ENCODE results near the gene MAGI1.
A peak's percentile ranks its signal among the peaks of the same experiment; 100 is the strongest.

Gene MAGI1

DNA sequence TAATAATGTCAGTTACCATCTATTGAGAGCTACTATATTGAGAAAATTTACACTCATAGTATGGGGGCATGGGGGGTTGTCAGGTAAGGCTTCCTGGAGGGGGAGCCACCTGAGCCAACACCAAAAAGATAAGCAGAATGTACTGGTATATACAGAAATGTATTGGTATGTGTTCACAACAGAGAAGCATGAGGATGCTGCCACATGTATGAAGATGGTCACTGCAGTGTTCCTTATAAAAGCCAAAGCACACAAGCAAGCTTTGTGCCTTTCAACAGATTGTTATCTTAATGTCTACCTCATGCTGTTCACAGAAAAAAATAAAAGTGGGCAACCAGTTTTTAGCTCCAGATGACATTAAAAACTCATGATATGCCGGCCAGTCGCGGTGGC is 149.0 kb downstream of the MAGI1 start:
- DNase-seq (ENCODE audit: extremely low spot score), result no peak
- ChIA-PET CTCF (interaction anchor here (1.0 to 1.7 kb wide), 6 partner anchors 15 to 105 kb away, joined by 3 to 5 read pairs (median 4); no protein-coding TSS in a partner anchor), POLR2A (no interaction called here)
- TF ChIP-seq, protein P1, sequence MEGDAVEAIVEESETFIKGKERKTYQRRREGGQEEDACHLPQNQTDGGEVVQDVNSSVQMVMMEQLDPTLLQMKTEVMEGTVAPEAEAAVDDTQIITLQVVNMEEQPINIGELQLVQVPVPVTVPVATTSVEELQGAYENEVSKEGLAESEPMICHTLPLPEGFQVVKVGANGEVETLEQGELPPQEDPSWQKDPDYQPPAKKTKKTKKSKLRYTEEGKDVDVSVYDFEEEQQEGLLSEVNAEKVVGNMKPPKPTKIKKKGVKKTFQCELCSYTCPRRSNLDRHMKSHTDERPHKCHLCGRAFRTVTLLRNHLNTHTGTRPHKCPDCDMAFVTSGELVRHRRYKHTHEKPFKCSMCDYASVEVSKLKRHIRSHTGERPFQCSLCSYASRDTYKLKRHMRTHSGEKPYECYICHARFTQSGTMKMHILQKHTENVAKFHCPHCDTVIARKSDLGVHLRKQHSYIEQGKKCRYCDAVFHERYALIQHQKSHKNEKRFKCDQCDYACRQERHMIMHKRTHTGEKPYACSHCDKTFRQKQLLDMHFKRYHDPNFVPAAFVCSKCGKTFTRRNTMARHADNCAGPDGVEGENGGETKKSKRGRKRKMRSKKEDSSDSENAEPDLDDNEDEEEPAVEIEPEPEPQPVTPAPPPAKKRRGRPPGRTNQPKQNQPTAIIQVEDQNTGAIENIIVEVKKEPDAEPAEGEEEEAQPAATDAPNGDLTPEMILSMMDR (IDR thresholded peaks at IDR 0.05; ENCODE audit: control extremely low read depth, extremely low read depth, low read depth, missing control alignments), result no peak

DNA sequence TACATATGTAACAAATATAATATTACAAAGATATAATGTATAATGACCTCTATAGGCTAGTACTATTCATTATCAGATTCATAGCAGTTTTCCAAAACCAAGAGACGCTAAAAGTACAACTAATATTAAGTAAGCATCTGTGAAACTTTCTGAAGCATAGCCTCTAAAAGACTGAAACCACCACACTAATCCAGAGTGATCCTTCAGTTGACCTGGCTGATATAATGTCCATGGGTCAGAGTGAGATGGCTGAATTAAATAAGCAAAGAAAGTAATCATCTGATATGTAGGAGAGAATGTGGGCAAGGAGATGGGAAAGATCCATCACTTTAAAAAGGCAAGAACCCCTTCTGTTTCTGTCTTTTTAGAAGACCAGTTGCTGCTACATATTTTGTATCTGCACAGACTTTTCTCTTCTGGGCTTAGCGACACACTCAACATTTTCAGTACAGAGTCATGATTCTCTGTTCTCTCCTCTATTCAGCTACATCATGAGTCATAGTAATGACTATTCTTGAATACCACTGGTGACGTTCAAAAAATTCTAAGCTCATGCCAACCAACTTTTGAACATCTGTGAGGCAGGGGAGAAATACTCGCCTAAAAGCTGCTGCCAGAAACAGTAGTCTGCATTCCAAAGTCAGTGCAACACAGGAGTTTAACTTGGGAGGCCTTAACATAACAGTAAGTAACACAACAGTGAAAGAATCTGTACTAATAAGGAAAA is 149.6 kb downstream of the MAGI1 start:
- POLR2A ChIA-PET, result no interaction called here
- TF ChIP-seq, protein P1 (IDR thresholded peaks at IDR 0.05; ENCODE audit: control extremely low read depth, extremely low read depth, low read depth, missing control alignments), result no peak
- peak; percentile 22 for DNase-seq (ENCODE audit: extremely low spot score)
- CTCF ChIA-PET, result interaction anchor here (1.0 to 1.7 kb wide), 5 partner anchors 14 to 57 kb away, joined by 3 to 5 read pairs (median 4); no protein-coding TSS in a partner anchor

DNA sequence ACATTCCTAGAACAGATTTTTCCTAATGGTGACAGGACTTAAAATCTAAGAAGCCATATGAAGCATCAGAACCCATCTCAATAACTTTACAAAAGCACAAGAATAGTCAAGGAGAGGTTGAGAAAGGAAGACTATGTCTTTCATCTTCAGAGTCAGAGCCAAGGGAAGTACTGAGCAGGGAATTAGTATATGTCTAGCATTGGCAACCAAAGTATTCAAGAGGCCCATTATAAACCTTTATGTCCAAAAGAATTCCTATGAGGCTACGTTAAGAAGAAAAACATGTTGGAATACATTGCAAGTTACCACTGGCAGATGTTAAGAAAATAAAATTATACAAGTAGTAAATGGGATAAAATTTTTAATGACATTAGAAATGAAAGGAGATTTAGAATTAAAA is 150.5 kb downstream of the MAGI1 start:
- TF ChIP-seq, protein P1 (IDR thresholded peaks at IDR 0.05; ENCODE audit: control extremely low read depth, extremely low read depth, low read depth, missing control alignments), result no peak
- POLR2A ChIA-PET, result no interaction called here
- CTCF ChIA-PET, result interaction anchor here (1.8 kb wide), 1 partner anchor 16 kb away, joined by 4 read pairs; no protein-coding TSS in a partner anchor
- no peak for DNase-seq (ENCODE audit: extremely low spot score)

DNA sequence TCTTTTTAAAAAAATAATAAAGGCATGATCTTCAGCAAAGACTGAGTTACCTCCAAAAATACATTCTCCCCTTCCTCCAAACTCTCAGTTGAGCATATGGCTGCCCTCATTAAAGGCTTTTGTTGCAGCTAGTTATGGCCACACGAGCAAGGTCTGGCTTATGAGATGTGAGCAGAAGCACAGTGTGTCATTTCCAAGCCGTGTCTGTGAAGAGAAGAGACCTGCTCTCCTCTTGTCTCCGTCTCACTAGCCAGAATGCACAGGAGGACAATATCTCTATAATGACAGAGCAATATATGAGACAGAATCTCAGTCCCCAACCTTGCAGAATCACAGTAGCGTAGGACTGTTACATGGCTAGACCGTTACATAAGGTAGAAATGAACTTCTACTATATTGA is 152.3 kb downstream of the MAGI1 start:
- CTCF ChIA-PET, result no interaction called here
- TF ChIP-seq, protein P1 (IDR thresholded peaks at IDR 0.05; ENCODE audit: control extremely low read depth, extremely low read depth, low read depth, missing control alignments), result no peak
- DNase-seq (ENCODE audit: extremely low spot score), result no peak
- POLR2A ChIA-PET, result no interaction called here

DNA sequence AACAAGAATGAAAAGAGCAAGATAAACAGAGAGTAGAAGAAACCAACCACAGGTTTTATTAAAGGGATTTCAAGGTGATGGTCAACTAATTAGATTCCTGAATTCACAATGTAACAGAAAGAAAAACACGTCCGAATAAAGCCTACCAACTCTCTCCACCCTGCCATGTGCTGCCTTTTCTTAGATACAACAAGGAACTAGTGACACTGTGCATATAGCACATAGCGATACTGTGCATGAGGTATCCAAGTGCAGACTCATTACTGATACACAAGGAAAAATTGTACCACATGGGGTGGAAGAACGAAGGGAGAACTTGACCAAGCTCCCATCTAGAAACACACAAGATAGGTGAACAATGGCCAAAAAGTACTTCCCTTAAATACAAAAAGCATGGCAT is 154.6 kb downstream of the MAGI1 start:
- CTCF ChIA-PET, result no interaction called here
- TF ChIP-seq, protein P1 (IDR thresholded peaks at IDR 0.05; ENCODE audit: control extremely low read depth, extremely low read depth, low read depth, missing control alignments), result no peak
- POLR2A ChIA-PET, result no interaction called here
- no peak for DNase-seq (ENCODE audit: extremely low spot score)

DNA sequence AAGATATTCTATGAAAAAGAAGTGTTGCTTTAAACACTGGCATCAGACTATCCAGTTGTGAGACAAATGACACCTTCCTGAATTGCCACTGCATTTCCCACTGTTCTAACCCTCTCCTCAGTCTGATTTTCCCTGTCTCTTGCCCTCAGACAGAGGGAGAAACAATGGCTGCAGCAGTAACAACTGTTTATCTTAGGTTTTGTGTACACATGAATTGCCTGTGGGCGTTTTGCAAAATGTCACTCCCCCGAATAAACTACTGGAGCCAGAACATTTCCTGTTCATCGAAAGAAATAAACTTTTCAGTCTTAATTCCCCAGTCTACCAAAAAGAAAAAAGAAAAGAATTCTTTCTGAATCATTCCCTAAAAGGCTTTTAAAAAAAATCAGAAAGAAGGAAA is 155.1 kb downstream of the MAGI1 start:
- no peak for DNase-seq (ENCODE audit: extremely low spot score)
- ChIA-PET CTCF (no interaction called here), POLR2A (no interaction called here)
- TF ChIP-seq, protein P1 (IDR thresholded peaks at IDR 0.05; ENCODE audit: control extremely low read depth, extremely low read depth, low read depth, missing control alignments), result no peak

Data from GM10248 (cell line).